ENCODE results near the gene CBX7. TPM values are rescaled to one million over a fixed set of nuclear protein-coding genes. Genes with fewer than 3 reads are reported as not detected.
A peak's percentile ranks its signal among the peaks of the same experiment; 100 is the strongest.

CBX7 gene
- total and polyA plus RNA-seq, 2 of the 4 experiments (the other 2 are of a cell fraction) = 0.90 to 3.6 TPM

DNA sequence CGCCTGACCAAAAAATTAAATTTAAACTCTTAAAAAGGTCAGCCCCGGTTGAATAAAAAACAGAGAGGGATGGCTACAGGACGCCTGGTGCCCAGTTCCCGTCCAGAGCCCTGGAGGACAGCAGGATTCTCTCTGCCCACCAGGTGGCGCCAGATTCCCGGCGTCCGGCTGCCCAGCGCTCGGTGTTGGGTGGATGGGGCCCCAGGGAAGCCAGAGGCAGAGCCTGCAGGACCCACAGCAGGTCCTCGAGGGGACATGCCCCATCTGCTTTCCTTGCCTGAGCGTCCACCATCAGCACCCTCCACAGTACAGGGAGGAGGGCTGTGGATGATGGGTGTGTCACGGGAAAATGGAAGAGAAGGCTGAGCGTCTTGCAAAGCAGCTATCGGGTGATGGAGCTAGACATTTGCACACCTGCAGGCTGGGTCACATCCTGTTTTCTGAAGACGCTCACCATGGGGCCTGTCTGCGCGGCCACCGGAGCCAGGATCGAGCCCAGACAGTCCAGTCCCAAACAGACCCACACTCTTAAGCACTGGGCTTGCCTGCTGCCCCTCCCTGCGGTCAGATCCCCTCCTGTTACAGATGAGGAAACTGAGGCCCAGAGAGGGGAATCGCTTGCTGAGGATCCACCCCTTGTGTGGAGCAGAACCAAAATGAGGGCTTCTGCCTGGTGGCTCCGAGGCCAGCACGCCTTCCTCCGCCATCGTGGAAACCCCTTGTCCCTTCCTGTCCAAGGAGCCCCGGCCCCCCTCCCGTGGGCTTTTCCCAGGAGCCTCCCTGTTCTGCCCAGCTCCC is 18.5 kb upstream of the CBX7 start:
- CTCF ChIA-PET = interaction anchor here (0.6 to 1.0 kb wide), 3 partner anchors 31 to 169 kb away, joined by 3 to 4 read pairs (median 3); no protein-coding TSS in a partner anchor
- H4K20me1 ChIP-seq (ENCODE audit: insufficient read depth, low read length) = no peaks in the 10 kb centered on the region
- H3K23ac ChIP-seq (ENCODE audit: low read depth, low read length) = no peak overlapping the region; the same call in 1 of the 2 replicates
- ATAC-seq (ENCODE audit: low read depth) = peak; percentile 80
- H4K5ac ChIP-seq (ENCODE audit: low read depth, low read length) = no peak overlapping the region
- H2AFZ ChIP-seq (replicated peaks; ENCODE audit: low read length, poor library complexity) = peak overlapping the region; percentile 90
- peak overlapping the region; percentile 89 for H2BK20ac ChIP-seq (ENCODE audit: low read depth, low read length)
- H3K27me3 ChIP-seq (ENCODE audit: control insufficient read depth, insufficient read depth, low read length) = peaks cover 2% of the 10 kb centered on the region; the same call in 1 of the 2 replicates
- H3K9ac ChIP-seq (ENCODE audit: low read depth, low read length) = no peak overlapping the region
- H3K4ac ChIP-seq (ENCODE audit: low read depth, low read length) = peak overlapping the region; percentile 96
- H3K9me1 ChIP-seq (ENCODE audit: insufficient read depth, low read length) = peaks cover 24% of the 10 kb centered on the region
- peak overlapping the region; percentile 93 for H2BK120ac ChIP-seq (ENCODE audit: low read depth, low read length)
- peak overlapping the region; percentile 59; the same call in 1 of the 2 replicates for H4K91ac ChIP-seq (ENCODE audit: insufficient read depth, low read depth, low read length)
- 36% methylated on average over 16 of the region's 28 CpGs; no CpG with 5 or more reads in 1 of the 2 experiments for WGBS, 2 experiments (ENCODE audit: extremely low coverage in 2 of 2, insufficient read length in 1 of 2)
- DNase-seq = peak; percentile 52
- POLR2A ChIA-PET (ENCODE audit: unreplicated experiment) = no interaction called here
- H3K27ac ChIP-seq (ENCODE audit: insufficient read depth, low read length) = no peak overlapping the region
- H3K4me1 ChIP-seq (ENCODE audit: control insufficient read depth, insufficient read depth, low read length) = peaks cover 32% of the 10 kb centered on the region
- H3K4me2 ChIP-seq (ENCODE audit: low read depth, low read length) = no peak overlapping the region
- H2BK15ac ChIP-seq (ENCODE audit: low read depth, low read length) = peak overlapping the region; percentile 93; the same call in 1 of the 3 replicates
- peak overlapping the region in 1 of 2 experiments; percentile 72; a peak in 1 of 4 replicates for H4K8ac ChIP-seq (ENCODE audit: low read depth in 2 of 2, low read length in 2 of 2)
- H3K4me3 ChIP-seq (ENCODE audit: insufficient read depth, low read depth, low read length) = no peak overlapping the region
- H3K56ac ChIP-seq (ENCODE audit: extremely low read depth, insufficient read depth, low read length) = no peak overlapping the region
- in situ Hi-C loops (cut with MboI; ENCODE audit: low sequenced_read_pairs) = loop anchor here (5.0 to 25.0 kb wide), 2 partner anchors 141 to 866 kb away; no protein-coding TSS in a partner anchor
- peak overlapping the region; percentile 90; the same call in 1 of the 2 replicates for H2AK5ac ChIP-seq (ENCODE audit: low read depth, low read length)
- H3K36me3 ChIP-seq (ENCODE audit: control insufficient read depth, insufficient read depth, low read length) = no peaks in the 10 kb centered on the region
- peaks cover 0 to 20% of the 10 kb centered on the region in 2 experiments; a peak in 2 of 4 replicates for H3K79me1 ChIP-seq (ENCODE audit: low read depth in 1 of 2, low read length in 2 of 2)
- dilution Hi-C loops (cut with HindIII; ENCODE audit: low sequenced_read_pairs, unreplicated experiment) = no loop called here
- H2AK9ac ChIP-seq (replicated peaks; ENCODE audit: low read depth, low read length, poor library complexity) = peak overlapping the region; percentile 44
- H2BK5ac ChIP-seq (ENCODE audit: low read depth, low read length, poor library complexity, severe bottlenecking) = no peak overlapping the region
- no peak overlapping the region for H3K18ac ChIP-seq (ENCODE audit: low read depth, low read length)
- BruUV-seq (replicated peaks) = no TSS peak
- intact Hi-C loops (cut with micrococcal nuclease) = loop anchor here (1.0 to 10.0 kb wide), 4 partner anchors 137 to 351 kb away; partner anchors contain the start of gene ATF4
- H3K9me3 ChIP-seq (ENCODE audit: control insufficient read depth, insufficient read depth, low read length) = no peaks in the 10 kb centered on the region
- H3K14ac ChIP-seq (replicated peaks; ENCODE audit: low read depth, low read length) = peak overlapping the region; percentile 94
- peak; percentile 43; the same call in 1 of the 2 replicates for TF ChIP-seq MAZ (IDR thresholded peaks at IDR 0.05; ENCODE audit: borderline replicate concordance, low read depth, low read length)
- no peak for TF ChIP-seq POLR2A (IDR thresholded peaks at IDR 0.05; ENCODE audit: low read depth, low read length)
- no peak for TF ChIP-seq RFX5 (IDR thresholded peaks at IDR 0.05; ENCODE audit: low read depth, low read length)
- no peak for TF ChIP-seq RCOR1 (IDR thresholded peaks at IDR 0.05; ENCODE audit: insufficient replicate concordance, low read length)
- peak; percentile 99 for TF ChIP-seq SMC3 (IDR thresholded peaks at IDR 0.05; ENCODE audit: low read depth, low read length)
- TF ChIP-seq RAD21 (IDR thresholded peaks at IDR 0.05; ENCODE audit: low read length) = peak; percentile 99
- no peak for TF ChIP-seq ELK1 (IDR thresholded peaks at IDR 0.05; ENCODE audit: borderline replicate concordance, low read depth, low read length)
- TF ChIP-seq CEBPB (IDR thresholded peaks at IDR 0.05; ENCODE audit: low read depth, low read length) = no peak
- no peak for TF ChIP-seq FOS (IDR thresholded peaks at IDR 0.05; ENCODE audit: low read depth, low read length)
- peak; percentile 97 for TF ChIP-seq CTCF (conservative IDR thresholded peaks at IDR 0.05; ENCODE audit: low read depth, low read length)
- TF ChIP-seq, protein P1, sequence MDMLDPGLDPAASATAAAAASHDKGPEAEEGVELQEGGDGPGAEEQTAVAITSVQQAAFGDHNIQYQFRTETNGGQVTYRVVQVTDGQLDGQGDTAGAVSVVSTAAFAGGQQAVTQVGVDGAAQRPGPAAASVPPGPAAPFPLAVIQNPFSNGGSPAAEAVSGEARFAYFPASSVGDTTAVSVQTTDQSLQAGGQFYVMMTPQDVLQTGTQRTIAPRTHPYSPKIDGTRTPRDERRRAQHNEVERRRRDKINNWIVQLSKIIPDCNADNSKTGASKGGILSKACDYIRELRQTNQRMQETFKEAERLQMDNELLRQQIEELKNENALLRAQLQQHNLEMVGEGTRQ (IDR thresholded peaks at IDR 0.05; ENCODE audit: low read depth, low read length) = no peak
- no peak for TF ChIP-seq BHLHE40 (IDR thresholded peaks at IDR 0.05; ENCODE audit: low read depth, low read length)
- no peak for TF ChIP-seq MAFK (IDR thresholded peaks at IDR 0.05; ENCODE audit: low read depth, low read length)

Measured in IMR-90 (cell line).